GM23338 (cell line): ENCODE results near the gene PITRM1. TPM values are rescaled to one million over a fixed set of nuclear protein-coding genes. Genes with fewer than 3 reads are reported as not detected.

ENCODE experiments used
- ATAC-seq: fragments of 200-7000 bp; cut with Tn5 transposase; 3 replicates; pipeline ENCODE4 v1.9.1; 2020
- DNase-seq: peaks from one replicate; pipeline ENCODE4 v3.0.0-alpha.2; 2015; ENCODE audit warnings: low spot score
- H2AFZ ChIP-seq: fragments of 200-600 bp; sonication (generic); 2 replicates; pipeline ENCODE4 v1.8.0; 2016; ENCODE audit warnings: antibody characterized with exemption, mild to moderate bottlenecking, moderate library complexity
- H3F3A ChIP-seq: fragments of 200-600 bp; sonication (generic); replicated peaks from 2 replicates; pipeline ENCODE4 v1.8.0; 2017; ENCODE audit warnings: antibody characterized with exemption, mixed run types, low read depth
- H3K27ac ChIP-seq: fragments of 200-600 bp; sonication (generic); 2 replicates; pipeline ENCODE4 v1.6.1; 2016; ENCODE audit warnings: low read depth
- H3K27me3 ChIP-seq: fragments of 200-600 bp; sonication (generic); 2 replicates; pipeline ENCODE4 v1.8.0; 2016; ENCODE audit warnings: mild to moderate bottlenecking, mixed run types, moderate library complexity; ENCODE audit not compliant: insufficient read depth
- H3K36me3 ChIP-seq: fragments of 200-600 bp; sonication (generic); 2 replicates; pipeline ENCODE4 v1.8.0; 2016; ENCODE audit warnings: mild to moderate bottlenecking; ENCODE audit not compliant: insufficient read depth
- H3K4me1 ChIP-seq: fragments of 200-600 bp; sonication (generic); 2 replicates; pipeline ENCODE4 v1.8.0; 2016; ENCODE audit warnings: mild to moderate bottlenecking, moderate library complexity; ENCODE audit not compliant: insufficient read depth
- H3K4me2 ChIP-seq: fragments of 200-600 bp; sonication (generic); 2 replicates; pipeline ENCODE4 v1.7.1; 2017; ENCODE audit warnings: mixed run types
- H3K4me3 ChIP-seq: fragments of 200-600 bp; sonication (generic); 2 replicates; pipeline ENCODE4 v1.6.1; 2016; ENCODE audit warnings: mixed run types
- H3K79me2 ChIP-seq: fragments of 200-600 bp; sonication (generic); replicated peaks from 2 replicates; pipeline ENCODE4 v1.8.0; 2017; ENCODE audit warnings: mild to moderate bottlenecking; ENCODE audit not compliant: insufficient read depth
- H3K9me2 ChIP-seq: fragments of 200-600 bp; sonication (generic); 2 replicates; pipeline ENCODE4 v1.8.0; 2017; ENCODE audit not compliant: insufficient read depth
- H4K20me1 ChIP-seq: fragments of 200-600 bp; sonication (generic); replicated peaks from 2 replicates; pipeline ENCODE4 v1.8.0; 2017; ENCODE audit warnings: mild to moderate bottlenecking; ENCODE audit not compliant: insufficient read depth
- H3K27ac Mint-ChIP-seq: 2 replicates; pipeline ENCODE4 v1.8.0; 2020; ENCODE audit warnings: inconsistent platforms, mild to moderate bottlenecking, moderate library complexity, mixed read lengths
- H3K27me3 Mint-ChIP-seq: 3 replicates; pipeline ENCODE4 v1.8.0; 2022; ENCODE audit warnings: low read depth, mild to moderate bottlenecking, moderate library complexity, mixed read lengths, inconsistent platforms; ENCODE audit not compliant: insufficient read depth, poor library complexity
- H3K36me3 Mint-ChIP-seq: 3 replicates; pipeline ENCODE4 v1.8.0; 2021; ENCODE audit warnings: low read depth, mild to moderate bottlenecking, inconsistent platforms, moderate library complexity, mixed read lengths
- H3K4me1 Mint-ChIP-seq: 3 replicates; pipeline ENCODE4 v1.8.0; 2020; ENCODE audit warnings: mild to moderate bottlenecking, inconsistent platforms, mixed read lengths
- H3K4me3 Mint-ChIP-seq: 3 replicates; pipeline ENCODE4 v1.8.0; 2021; ENCODE audit warnings: moderate library complexity, mild to moderate bottlenecking, inconsistent platforms, mixed read lengths
- H3K9me3 Mint-ChIP-seq: 3 replicates; pipeline ENCODE4 v1.8.0; 2020; ENCODE audit warnings: moderate library complexity, mild to moderate bottlenecking, inconsistent platforms, mixed read lengths
- CREB1 ChIP-seq: fragments of 250-450 bp; sonication (Bioruptor Pico); IDR thresholded peaks from 2 replicates; pipeline ENCODE4 v1.5.0; 2020; ENCODE audit warnings: low read depth, mild to moderate bottlenecking, moderate library complexity
- POLR2AphosphoS5 ChIP-seq: IDR thresholded peaks from 2 replicates; pipeline ENCODE4 v1.6.1; 2016; ENCODE audit warnings: antibody characterized with exemption, low read depth
- STAT1 ChIP-seq: IDR thresholded peaks from one replicate; pipeline ENCODE4 v1.6.1; 2016; ENCODE audit warnings: antibody characterized with exemption; ENCODE audit not compliant: unreplicated experiment
- ZNF114 ChIP-seq: fragments of 250-450 bp; sonication (Bioruptor Pico); IDR thresholded peaks from 2 replicates; pipeline ENCODE4 v1.5.0; 2020; ENCODE audit warnings: mild to moderate bottlenecking, moderate library complexity
- long read RNA-seq: library from polyadenylated mRNA; unstranded; transcript quantifications from one replicate; pipeline ENCODE4 v2.0.0, GENCODE V29; 2020; ENCODE audit not compliant: unreplicated experiment
- polyA plus RNA-seq: library from polyadenylated mRNA; unstranded; fragments of >200 nt; fragmentation: Nextera tagmentation; extraction: Ambion mirVana; gene quantifications from 2 replicates; pipeline ENCODE4 v1.2.1, GENCODE V29; 2016
- total RNA-seq: library from RNA; depleted of rRNA; stranded (reverse); fragments of >200 nt; shearing (Covaris generic); gene quantifications from 2 replicates; pipeline ENCODE4 v1.2.3, GENCODE V29; 2014; rRNA removed
- TF ChIP-seq, protein P1 (sequence below), 2 experiments: fragments of 200-600 bp in 1 of 2; sonication (generic) in 1 of 2; conservative IDR thresholded peaks; 2 replicates each; pipeline versions ENCODE4 v1.5.1 to v1.6.1; 2016 to 2017; ENCODE audit warnings: antibody characterized with exemption in 2 of 2, low read depth in 2 of 2, mild to moderate bottlenecking in 2 of 2, moderate library complexity in 1 of 2
- TF ChIP-seq, protein P2 (sequence below): IDR thresholded peaks from one replicate; pipeline ENCODE4 v1.6.1; 2018; ENCODE audit warnings: antibody characterized with exemption; ENCODE audit not compliant: unreplicated experiment

PITRM1 gene, protein sequence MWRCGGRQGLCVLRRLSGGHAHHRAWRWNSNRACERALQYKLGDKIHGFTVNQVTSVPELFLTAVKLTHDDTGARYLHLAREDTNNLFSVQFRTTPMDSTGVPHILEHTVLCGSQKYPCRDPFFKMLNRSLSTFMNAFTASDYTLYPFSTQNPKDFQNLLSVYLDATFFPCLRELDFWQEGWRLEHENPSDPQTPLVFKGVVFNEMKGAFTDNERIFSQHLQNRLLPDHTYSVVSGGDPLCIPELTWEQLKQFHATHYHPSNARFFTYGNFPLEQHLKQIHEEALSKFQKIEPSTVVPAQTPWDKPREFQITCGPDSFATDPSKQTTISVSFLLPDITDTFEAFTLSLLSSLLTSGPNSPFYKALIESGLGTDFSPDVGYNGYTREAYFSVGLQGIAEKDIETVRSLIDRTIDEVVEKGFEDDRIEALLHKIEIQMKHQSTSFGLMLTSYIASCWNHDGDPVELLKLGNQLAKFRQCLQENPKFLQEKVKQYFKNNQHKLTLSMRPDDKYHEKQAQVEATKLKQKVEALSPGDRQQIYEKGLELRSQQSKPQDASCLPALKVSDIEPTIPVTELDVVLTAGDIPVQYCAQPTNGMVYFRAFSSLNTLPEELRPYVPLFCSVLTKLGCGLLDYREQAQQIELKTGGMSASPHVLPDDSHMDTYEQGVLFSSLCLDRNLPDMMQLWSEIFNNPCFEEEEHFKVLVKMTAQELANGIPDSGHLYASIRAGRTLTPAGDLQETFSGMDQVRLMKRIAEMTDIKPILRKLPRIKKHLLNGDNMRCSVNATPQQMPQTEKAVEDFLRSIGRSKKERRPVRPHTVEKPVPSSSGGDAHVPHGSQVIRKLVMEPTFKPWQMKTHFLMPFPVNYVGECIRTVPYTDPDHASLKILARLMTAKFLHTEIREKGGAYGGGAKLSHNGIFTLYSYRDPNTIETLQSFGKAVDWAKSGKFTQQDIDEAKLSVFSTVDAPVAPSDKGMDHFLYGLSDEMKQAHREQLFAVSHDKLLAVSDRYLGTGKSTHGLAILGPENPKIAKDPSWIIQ
- total RNA-seq (33.0 and 51.1 TPM in 2 replicates), polyA plus RNA-seq (25.1 and 29.0 TPM in 2 replicates)
- long read RNA-seq, partial matches to known transcripts: 5 of 9 reads
- long read RNA-seq, other reads (novel, unspliced or antisense): 2 of 9 reads

DNA sequence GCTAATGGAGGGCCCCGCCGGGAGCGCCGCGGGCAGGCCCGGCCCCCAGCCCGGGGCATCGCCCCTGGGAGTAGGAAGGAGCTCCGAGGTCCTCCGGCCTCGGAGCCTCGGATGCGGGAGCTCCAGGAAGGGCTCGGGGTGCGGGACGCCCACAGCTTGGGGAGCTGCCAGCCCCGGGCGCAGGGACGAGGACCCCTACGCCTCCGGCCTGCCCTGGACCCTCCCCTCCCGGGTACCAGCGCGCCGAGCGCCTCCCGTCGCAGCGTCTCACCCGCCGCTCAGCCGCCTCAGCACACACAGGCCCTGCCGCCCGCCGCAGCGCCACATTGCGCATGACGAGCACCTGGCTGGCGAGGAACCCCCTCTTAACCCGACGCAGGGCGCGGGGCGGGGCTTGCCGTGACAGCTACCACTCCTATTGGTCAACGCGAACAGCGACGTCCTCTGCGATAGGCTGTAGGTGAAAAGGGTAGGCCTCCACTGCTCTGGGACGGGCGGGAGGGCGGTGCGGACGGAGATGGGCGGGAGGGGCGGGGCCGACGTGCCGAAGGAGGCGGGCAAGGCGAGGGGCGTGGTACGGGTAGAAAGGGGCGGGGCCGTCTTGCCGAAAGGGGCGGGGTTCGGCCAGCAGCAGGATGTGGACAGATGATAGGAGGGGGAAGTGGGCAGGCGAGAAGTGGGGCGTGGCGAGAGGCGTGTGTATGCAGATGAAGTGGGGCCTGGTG is at the start of gene PITRM1:
Gene PITRM1, minus strand, starts transcription at position 337 of the 725 bp plus-strand sequence. Its CDS starts 10 bp downstream, at position 327.
- no peaks in the 10 kb centered on the region for H3F3A ChIP-seq
- H3K36me3 Mint-ChIP-seq: peaks cover 15% of the 10 kb centered on the region; the same call in 2 of the 3 replicates
- no peaks in the 10 kb centered on the region for H3K9me3 Mint-ChIP-seq
- 0 out of 2 replicates have a peak, but pooled peaks cover 3% of the 10 kb centered on the region for H3K9me2 ChIP-seq
- H4K20me1 ChIP-seq: no peaks in the 10 kb centered on the region; the same call in 1 of the 2 replicates
- ATAC-seq (peak; percentile 92), DNase-seq (peak; percentile 99)
- peaks cover 3% of the 10 kb centered on the region; the same call in 1 of the 2 replicates for H3K79me2 ChIP-seq
- no peaks in the 10 kb centered on the region for H3K36me3 ChIP-seq
- H3K4me3 Mint-ChIP-seq: peak within 1 kb of the TSS; percentile 85
- H3K27ac ChIP-seq: peak within 1 kb of the TSS; percentile 74; the same call in 1 of the 2 replicates
- H3K4me1 ChIP-seq: no peaks in the 10 kb centered on the region; the same call in 1 of the 2 replicates
- peak within 1 kb of the TSS; percentile 83; the same call in 1 of the 2 replicates for H3K27ac Mint-ChIP-seq
- TF ChIP-seq, protein P1, sequence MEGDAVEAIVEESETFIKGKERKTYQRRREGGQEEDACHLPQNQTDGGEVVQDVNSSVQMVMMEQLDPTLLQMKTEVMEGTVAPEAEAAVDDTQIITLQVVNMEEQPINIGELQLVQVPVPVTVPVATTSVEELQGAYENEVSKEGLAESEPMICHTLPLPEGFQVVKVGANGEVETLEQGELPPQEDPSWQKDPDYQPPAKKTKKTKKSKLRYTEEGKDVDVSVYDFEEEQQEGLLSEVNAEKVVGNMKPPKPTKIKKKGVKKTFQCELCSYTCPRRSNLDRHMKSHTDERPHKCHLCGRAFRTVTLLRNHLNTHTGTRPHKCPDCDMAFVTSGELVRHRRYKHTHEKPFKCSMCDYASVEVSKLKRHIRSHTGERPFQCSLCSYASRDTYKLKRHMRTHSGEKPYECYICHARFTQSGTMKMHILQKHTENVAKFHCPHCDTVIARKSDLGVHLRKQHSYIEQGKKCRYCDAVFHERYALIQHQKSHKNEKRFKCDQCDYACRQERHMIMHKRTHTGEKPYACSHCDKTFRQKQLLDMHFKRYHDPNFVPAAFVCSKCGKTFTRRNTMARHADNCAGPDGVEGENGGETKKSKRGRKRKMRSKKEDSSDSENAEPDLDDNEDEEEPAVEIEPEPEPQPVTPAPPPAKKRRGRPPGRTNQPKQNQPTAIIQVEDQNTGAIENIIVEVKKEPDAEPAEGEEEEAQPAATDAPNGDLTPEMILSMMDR (conservative IDR thresholded peaks at IDR 0.05; ENCODE audit: low read depth in 2 of 2): 0 out of 4 replicates have a peak, but pooled peaks of 1 of the 2 experiments have one; percentile 12
- TF ChIP-seq ZNF114 (CRISPR knock-in tag) (no peak), CREB1 (CRISPR knock-in tag) (peak; percentile 71), POLR2AphosphoS5 (peak; percentile 100), STAT1 (no peak)
- TF ChIP-seq, protein P2, sequence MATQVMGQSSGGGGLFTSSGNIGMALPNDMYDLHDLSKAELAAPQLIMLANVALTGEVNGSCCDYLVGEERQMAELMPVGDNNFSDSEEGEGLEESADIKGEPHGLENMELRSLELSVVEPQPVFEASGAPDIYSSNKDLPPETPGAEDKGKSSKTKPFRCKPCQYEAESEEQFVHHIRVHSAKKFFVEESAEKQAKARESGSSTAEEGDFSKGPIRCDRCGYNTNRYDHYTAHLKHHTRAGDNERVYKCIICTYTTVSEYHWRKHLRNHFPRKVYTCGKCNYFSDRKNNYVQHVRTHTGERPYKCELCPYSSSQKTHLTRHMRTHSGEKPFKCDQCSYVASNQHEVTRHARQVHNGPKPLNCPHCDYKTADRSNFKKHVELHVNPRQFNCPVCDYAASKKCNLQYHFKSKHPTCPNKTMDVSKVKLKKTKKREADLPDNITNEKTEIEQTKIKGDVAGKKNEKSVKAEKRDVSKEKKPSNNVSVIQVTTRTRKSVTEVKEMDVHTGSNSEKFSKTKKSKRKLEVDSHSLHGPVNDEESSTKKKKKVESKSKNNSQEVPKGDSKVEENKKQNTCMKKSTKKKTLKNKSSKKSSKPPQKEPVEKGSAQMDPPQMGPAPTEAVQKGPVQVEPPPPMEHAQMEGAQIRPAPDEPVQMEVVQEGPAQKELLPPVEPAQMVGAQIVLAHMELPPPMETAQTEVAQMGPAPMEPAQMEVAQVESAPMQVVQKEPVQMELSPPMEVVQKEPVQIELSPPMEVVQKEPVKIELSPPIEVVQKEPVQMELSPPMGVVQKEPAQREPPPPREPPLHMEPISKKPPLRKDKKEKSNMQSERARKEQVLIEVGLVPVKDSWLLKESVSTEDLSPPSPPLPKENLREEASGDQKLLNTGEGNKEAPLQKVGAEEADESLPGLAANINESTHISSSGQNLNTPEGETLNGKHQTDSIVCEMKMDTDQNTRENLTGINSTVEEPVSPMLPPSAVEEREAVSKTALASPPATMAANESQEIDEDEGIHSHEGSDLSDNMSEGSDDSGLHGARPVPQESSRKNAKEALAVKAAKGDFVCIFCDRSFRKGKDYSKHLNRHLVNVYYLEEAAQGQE: no peak
- peak within 1 kb of the TSS; percentile 84 for H3K4me3 ChIP-seq
- no peaks in the 10 kb centered on the region for H3K27me3 ChIP-seq
- H3K27me3 Mint-ChIP-seq: peaks cover 13% of the 10 kb centered on the region
- H3K4me1 Mint-ChIP-seq: peaks cover 13% of the 10 kb centered on the region
- H2AFZ ChIP-seq: peak within 1 kb of the TSS; percentile 93
- peak within 1 kb of the TSS; percentile 95 for H3K4me2 ChIP-seq
